Activated CD8-positive, alpha-beta T cell treated with anti-CD3 and anti-CD28 coated beads for 36 hours (primary cell): ENCODE results near the gene UTP20. TPM values are rescaled to one million over a fixed set of nuclear protein-coding genes. Genes with fewer than 3 reads are reported as not detected.

ENCODE experiments used
- ATAC-seq: fragments of 200-7000 bp; cut with Tn5 transposase; one replicate; pipeline ENCODE4 v1.10.0; 2021; ENCODE audit warnings: mild to moderate bottlenecking, moderate library complexity
- CTCF ChIA-PET: fragments of 350-600 bp; sonication (Branson Sonifier 250); formaldehyde crosslinking; loops from one replicate; lab custom pipeline; 2021; ENCODE audit warnings: antibody characterized with exemption; lab: Charles Lee
- POLR2A ChIA-PET: fragments of 350-600 bp; sonication (Branson Sonifier 250); formaldehyde crosslinking; loops from one replicate; lab custom pipeline; 2021; ENCODE audit warnings: antibody characterized with exemption; lab: Charles Lee
- DNase-seq: peaks from one replicate; pipeline ENCODE4 v3.0.0-alpha.2; 2020
- H3K27ac Mint-ChIP-seq: one replicate; pipeline ENCODE4 v1.8.0; 2021; ENCODE audit warnings: mild to moderate bottlenecking, mixed read lengths
- H3K27me3 Mint-ChIP-seq: one replicate; pipeline ENCODE4 v1.8.0; 2021; ENCODE audit warnings: mixed read lengths
- H3K36me3 Mint-ChIP-seq: one replicate; pipeline ENCODE4 v1.8.0; 2021; ENCODE audit warnings: low read depth, mixed read lengths
- H3K4me1 Mint-ChIP-seq: one replicate; pipeline ENCODE4 v1.8.0; 2021; ENCODE audit warnings: low read depth, mixed read lengths
- H3K4me3 Mint-ChIP-seq: one replicate; pipeline ENCODE4 v1.8.0; 2021; ENCODE audit warnings: mild to moderate bottlenecking, moderate library complexity, mixed read lengths
- H3K9me3 Mint-ChIP-seq: one replicate; pipeline ENCODE4 v1.8.0; 2021; ENCODE audit warnings: mixed read lengths
- CTCF ChIP-seq: fragments of 200-600 bp; IDR thresholded peaks from one replicate; pipeline ENCODE4 v1.8.0; 2022; ENCODE audit warnings: antibody characterized with exemption, mild to moderate bottlenecking
- intact Hi-C: fragments of 100-400 bp; cut with micrococcal nuclease; formaldehyde crosslinking; loops from one replicate; pipeline ENCODE4 v1.10.0; 2022
- total RNA-seq, 2 experiments: library from RNA; stranded (reverse); gene quantifications; one replicate each; pipeline ENCODE4 v1.2.3, GENCODE V29; 2021

UTP20 gene
- total RNA-seq, result 10 to 100 TPM; 29.0 TPM

- POLR2A ChIA-PET, result interaction anchor here (1.6 kb wide), 1 partner anchor 12 kb away, joined by 5 read pairs; no protein-coding TSS in a partner anchor
- peaks cover 11% of the 10 kb centered on the region for H3K27me3 Mint-ChIP-seq
- ATAC-seq (peak; percentile 100), DNase-seq (peak; percentile 95)
- H3K27ac Mint-ChIP-seq, result peak within 1 kb of the TSS; percentile 86
- no peak for TF ChIP-seq CTCF
- H3K4me3 Mint-ChIP-seq, result peak within 1 kb of the TSS; percentile 94
- CTCF ChIA-PET, result interaction anchor here (1.4 kb wide), 1 partner anchor 12 kb away, joined by 3 read pairs; no protein-coding TSS in a partner anchor
- intact Hi-C loops, result no loop called here
- H3K9me3 Mint-ChIP-seq, result no peaks in the 10 kb centered on the region
- peaks cover 24% of the 10 kb centered on the region for H3K4me1 Mint-ChIP-seq
- H3K36me3 Mint-ChIP-seq, result peaks cover 17% of the 10 kb centered on the region
These were observed at the start of gene UTP20 for GRCh38 chr12:101280006-101280505. Gene UTP20 (plus strand): TSS chr12:101280105. CDS start chr12:101280283, 178 bp downstream.

- H3K36me3 Mint-ChIP-seq, result no peaks in the 10 kb centered on the region
- peaks cover 8% of the 10 kb centered on the region for H3K27me3 Mint-ChIP-seq
- intact Hi-C loops, result no loop called here
- H3K9me3 Mint-ChIP-seq, result no peaks in the 10 kb centered on the region
- no peaks in the 10 kb centered on the region for H3K4me1 Mint-ChIP-seq
- no peak for ATAC-seq
- no peak for DNase-seq
- H3K4me3 Mint-ChIP-seq, result no peak overlapping the region
- ChIA-PET POLR2A (no interaction called here), CTCF (no interaction called here)
- no peak for TF ChIP-seq CTCF
- H3K27ac Mint-ChIP-seq, result no peak overlapping the region
These were observed 49.4 kb upstream of the UTP20 start for GRCh38 chr12:101230547-101230946.

- intact Hi-C loops, result no loop called here
- Mint-ChIP-seq H3K27me3 (peaks cover 8% of the 10 kb centered on the region), H3K4me1 (no peaks in the 10 kb centered on the region), H3K9me3 (no peaks in the 10 kb centered on the region), H3K4me3 (no peak overlapping the region), H3K36me3 (no peaks in the 10 kb centered on the region), H3K27ac (no peak overlapping the region)
- TF ChIP-seq CTCF, result no peak
- ATAC-seq (no peak), DNase-seq (no peak)
- ChIA-PET CTCF (no interaction called here), POLR2A (no interaction called here)
These were observed 48.3 kb upstream of the UTP20 start for GRCh38 chr12:101231636-101232035.

GRCh38 chr12:101235686-101236085 is 44.2 kb upstream of the UTP20 start:
- no peak for ATAC-seq
- DNase-seq, result no peak
- Mint-ChIP-seq H3K9me3 (no peaks in the 10 kb centered on the region), H3K4me3 (no peak overlapping the region), H3K27me3 (peaks cover 11% of the 10 kb centered on the region), H3K27ac (no peak overlapping the region), H3K4me1 (no peaks in the 10 kb centered on the region), H3K36me3 (no peaks in the 10 kb centered on the region)
- ChIA-PET POLR2A (no interaction called here), CTCF (no interaction called here)
- no peak for TF ChIP-seq CTCF
- intact Hi-C loops, result no loop called here

GRCh38 chr12:101238306-101238705 is 41.6 kb upstream of the UTP20 start:
- TF ChIP-seq CTCF, result no peak
- Mint-ChIP-seq H3K9me3 (no peaks in the 10 kb centered on the region), H3K27me3 (peaks cover 8% of the 10 kb centered on the region), H3K4me3 (no peak overlapping the region), H3K36me3 (no peaks in the 10 kb centered on the region), H3K4me1 (no peaks in the 10 kb centered on the region), H3K27ac (no peak overlapping the region)
- DNase-seq, result no peak
- intact Hi-C loops, result no loop called here
- ATAC-seq, result no peak
- POLR2A ChIA-PET, result no interaction called here
- CTCF ChIA-PET, result interaction anchor here (0.5 kb wide), 1 partner anchor 13 kb away, joined by 3 read pairs; no protein-coding TSS in a partner anchor
